Frontal cortex (tissue), 4 donors: Measurements from ENCODE around the gene PGBD4. TPM values are rescaled to one million over a fixed set of nuclear protein-coding genes. Genes with fewer than 3 reads are reported as not detected.
"Not testable (repeated sequence)": the region's sequence is repeated elsewhere in the genome, so short reads cannot be mapped to it uniquely, and the experiment has no call there.

Experiments used
- DNase-seq, 2 donors: peaks; one replicate each; pipeline ENCODE4 v3.0.0; 2012; ENCODE audit warnings: low spot score in 2 of 2
- FAIRE-seq: peaks from 2 replicates; lab custom pipeline; 2012; peaks lifted over from hg19 to GRCh38; lab: Jason Lieb, UNC
- total RNA-seq: library from RNA; depleted of rRNA; stranded (reverse); fragments of >200 nt; gene quantifications from one replicate; pipeline ENCODE4 v1.2.3, GENCODE V29; 2014
- donor health status: control.
- donor health status: control.
- donor health status: control.

PGBD4 gene
- total RNA-seq, 1 donor from 2014 or later = 4.5 TPM

GRCh38 chr15:34109797-34110663, 8.1 kb downstream of the PGBD4 start:
- DNase-seq (no peak), FAIRE-seq (no peak)

- DNase-seq = no peak
- no peak for FAIRE-seq
Measured at GRCh38 chr15:34111488-34111887, 9.6 kb downstream of the PGBD4 start.

GRCh38 chr15:34114215-34114614, 12.3 kb downstream of the PGBD4 start:
- DNase-seq (no peak), FAIRE-seq (no peak)

GRCh38 chr15:34114739-34115138, 12.9 kb downstream of the PGBD4 start:
- FAIRE-seq (no peak), DNase-seq (no peak)

- DNase-seq (no peak), FAIRE-seq (no peak)
Measured at GRCh38 chr15:34116620-34117019, 14.7 kb downstream of the PGBD4 start.

- FAIRE-seq (no peak), DNase-seq (no peak)
Measured at GRCh38 chr15:34119291-34119690, 17.4 kb downstream of the PGBD4 start.

GRCh38 chr15:34120420-34120819, 18.5 kb downstream of the PGBD4 start:
- not testable (repeated sequence) for FAIRE-seq, DNase-seq

GRCh38 chr15:34121786-34122185, 19.9 kb downstream of the PGBD4 start:
- not testable (repeated sequence) for FAIRE-seq

GRCh38 chr15:34122771-34123183, 20.9 kb downstream of the PGBD4 start:
- FAIRE-seq (no peak), DNase-seq (no peak)

More at GRCh38 chr15:34121786-34122185, 19.9 kb downstream of the PGBD4 start:
- DNase-seq = not testable (repeated sequence)

GRCh38 chr15:34124651-34125050, 22.8 kb downstream of the PGBD4 start:
- no peak for DNase-seq
- FAIRE-seq = no peak

- FAIRE-seq (no peak), DNase-seq (no peak)
Measured at GRCh38 chr15:34125945-34126344, 24.1 kb downstream of the PGBD4 start.

GRCh38 chr15:34126522-34126921, 24.6 kb downstream of the PGBD4 start:
- FAIRE-seq = no peak
- no peak for DNase-seq

- no peak for FAIRE-seq
- no peak for DNase-seq
Measured at GRCh38 chr15:34128898-34129297, 27.0 kb downstream of the PGBD4 start.

- FAIRE-seq = no peak
- no peak for DNase-seq
Measured at GRCh38 chr15:34132881-34133280, 31.0 kb downstream of the PGBD4 start.

- FAIRE-seq = no peak
- no peak for DNase-seq
Measured at GRCh38 chr15:34133511-34133910, 31.6 kb downstream of the PGBD4 start.

- DNase-seq (no peak), FAIRE-seq (no peak)
Measured at GRCh38 chr15:34147371-34148140, 45.7 kb downstream of the PGBD4 start.

GRCh38 chr15:34154725-34155204, 52.9 kb downstream of the PGBD4 start:
- DNase-seq (no peak), FAIRE-seq (no peak)

GRCh38 chr15:34155859-34156258, 54.0 kb downstream of the PGBD4 start:
- DNase-seq = no peak
- FAIRE-seq = no peak
